Coronary artery (tissue), 2 donors: Measurements from ENCODE around the gene NR5A1.

Source experiments
- DNase-seq: peaks from one replicate; pipeline ENCODE4 v3.0.0-alpha.2; 2017; ENCODE audit warnings: low spot score
- H3K27ac ChIP-seq, 2 donors: fragments of 200-600 bp; sonication (generic); one replicate each; pipeline ENCODE4 v1.5.1; 2016 to 2019
- H3K4me3 ChIP-seq: fragments of 200-600 bp; sonication (generic); 2 replicates; pipeline ENCODE4 v1.5.1; 2016; ENCODE audit warnings: mild to moderate bottlenecking, moderate library complexity
- CTCF ChIP-seq: fragments of 200-600 bp; sonication (generic); IDR thresholded peaks from one replicate; pipeline ENCODE4 v1.5.1; 2019; ENCODE audit warnings: antibody characterized with exemption

Gene NR5A1

GRCh38 chr9:124462739-124463138 lies 44.5 kb downstream of the NR5A1 start:
- no peak overlapping the region for H3K4me3 ChIP-seq
- DNase-seq = no peak
- TF ChIP-seq CTCF = no peak
- H3K27ac ChIP-seq = no peak overlapping the region

- no peak for DNase-seq
- Histone ChIP-seq H3K4me3 (no peak overlapping the region), H3K27ac (no peak overlapping the region)
- no peak for TF ChIP-seq CTCF
Measured at GRCh38 chr9:124458441-124458840, 48.8 kb downstream of the NR5A1 start.

GRCh38 chr9:124457887-124458431 lies 49.2 kb downstream of the NR5A1 start:
- no peak for TF ChIP-seq CTCF
- no peak overlapping the region for H3K4me3 ChIP-seq
- no peak for DNase-seq
- no peak overlapping the region for H3K27ac ChIP-seq

GRCh38 chr9:124457079-124457886 lies 49.9 kb downstream of the NR5A1 start:
- no peak for TF ChIP-seq CTCF
- Histone ChIP-seq H3K27ac (no peak overlapping the region), H3K4me3 (no peak overlapping the region)
- DNase-seq = no peak

GRCh38 chr9:124456341-124457078 lies 50.7 kb downstream of the NR5A1 start:
- no peak for TF ChIP-seq CTCF
- H3K27ac ChIP-seq = no peak overlapping the region
- no peak overlapping the region for H3K4me3 ChIP-seq
- no peak for DNase-seq

GRCh38 chr9:124455820-124456219 lies 51.4 kb downstream of the NR5A1 start:
- TF ChIP-seq CTCF = no peak
- DNase-seq = no peak
- Histone ChIP-seq H3K4me3 (no peak overlapping the region), H3K27ac (no peak overlapping the region)
